Measurements from ENCODE around the gene PRKG2.

GRCh38 chr4:81221303-81222081, 6.5 kb upstream of the PRKG2 start:
- TF ChIP-seq JUN (IDR thresholded peaks at IDR 0.05) (no peak), ESRRA (IDR thresholded peaks at IDR 0.05; ENCODE audit: borderline replicate concordance, low read length) (no peak), CBX8 (IDR thresholded peaks at IDR 0.05) (no peak), EP300 (IDR thresholded peaks at IDR 0.05) (no peak), NPAS2 (CRISPR knock-in tag; IDR thresholded peaks at IDR 0.05; ENCODE audit: borderline replicate concordance) (no peak), CHD4 (IDR thresholded peaks at IDR 0.05; ENCODE audit: borderline replicate concordance) (no peak), POLR2A (IDR thresholded peaks at IDR 0.05; ENCODE audit: low read length) (no peak), RCOR1 (IDR thresholded peaks at IDR 0.05; ENCODE audit: low read depth, low read length) (no peak)
- TF ChIP-seq, protein P1, sequence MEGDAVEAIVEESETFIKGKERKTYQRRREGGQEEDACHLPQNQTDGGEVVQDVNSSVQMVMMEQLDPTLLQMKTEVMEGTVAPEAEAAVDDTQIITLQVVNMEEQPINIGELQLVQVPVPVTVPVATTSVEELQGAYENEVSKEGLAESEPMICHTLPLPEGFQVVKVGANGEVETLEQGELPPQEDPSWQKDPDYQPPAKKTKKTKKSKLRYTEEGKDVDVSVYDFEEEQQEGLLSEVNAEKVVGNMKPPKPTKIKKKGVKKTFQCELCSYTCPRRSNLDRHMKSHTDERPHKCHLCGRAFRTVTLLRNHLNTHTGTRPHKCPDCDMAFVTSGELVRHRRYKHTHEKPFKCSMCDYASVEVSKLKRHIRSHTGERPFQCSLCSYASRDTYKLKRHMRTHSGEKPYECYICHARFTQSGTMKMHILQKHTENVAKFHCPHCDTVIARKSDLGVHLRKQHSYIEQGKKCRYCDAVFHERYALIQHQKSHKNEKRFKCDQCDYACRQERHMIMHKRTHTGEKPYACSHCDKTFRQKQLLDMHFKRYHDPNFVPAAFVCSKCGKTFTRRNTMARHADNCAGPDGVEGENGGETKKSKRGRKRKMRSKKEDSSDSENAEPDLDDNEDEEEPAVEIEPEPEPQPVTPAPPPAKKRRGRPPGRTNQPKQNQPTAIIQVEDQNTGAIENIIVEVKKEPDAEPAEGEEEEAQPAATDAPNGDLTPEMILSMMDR (IDR thresholded peaks at IDR 0.05) = no peak
- TF ChIP-seq, protein P2, sequence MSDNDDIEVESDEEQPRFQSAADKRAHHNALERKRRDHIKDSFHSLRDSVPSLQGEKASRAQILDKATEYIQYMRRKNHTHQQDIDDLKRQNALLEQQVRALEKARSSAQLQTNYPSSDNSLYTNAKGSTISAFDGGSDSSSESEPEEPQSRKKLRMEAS (IDR thresholded peaks at IDR 0.05) = no peak
- TF ChIP-seq, protein P3, sequence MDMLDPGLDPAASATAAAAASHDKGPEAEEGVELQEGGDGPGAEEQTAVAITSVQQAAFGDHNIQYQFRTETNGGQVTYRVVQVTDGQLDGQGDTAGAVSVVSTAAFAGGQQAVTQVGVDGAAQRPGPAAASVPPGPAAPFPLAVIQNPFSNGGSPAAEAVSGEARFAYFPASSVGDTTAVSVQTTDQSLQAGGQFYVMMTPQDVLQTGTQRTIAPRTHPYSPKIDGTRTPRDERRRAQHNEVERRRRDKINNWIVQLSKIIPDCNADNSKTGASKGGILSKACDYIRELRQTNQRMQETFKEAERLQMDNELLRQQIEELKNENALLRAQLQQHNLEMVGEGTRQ (IDR thresholded peaks at IDR 0.05) = no peak
